ENCODE measurements around the gene UNK. TPM values are rescaled to one million over a fixed set of nuclear protein-coding genes. Genes with fewer than 3 reads are reported as not detected.

UNK gene
- total RNA-seq, 4 donors from 2014 or later: 6.9 to 69.7 (median 45.5) TPM

DNA sequence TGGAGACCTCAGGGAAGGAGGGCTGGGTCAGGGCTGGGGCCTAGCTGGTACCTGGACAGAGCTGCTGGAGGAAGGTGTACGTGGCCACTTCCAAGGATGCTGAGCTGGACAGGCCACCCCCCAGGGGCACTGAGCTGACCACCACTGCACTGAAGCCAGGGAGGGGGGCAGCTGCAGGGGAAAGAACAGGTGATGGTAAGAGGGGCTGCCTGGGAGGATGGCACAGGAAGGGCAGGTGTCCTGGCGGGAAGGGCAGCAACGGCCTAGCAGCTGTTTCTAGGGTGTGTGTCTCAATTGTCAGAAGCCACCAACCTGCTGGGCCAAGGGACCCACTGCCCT lies 21.4 kb upstream of the UNK start:
- Histone ChIP-seq H3K4me1 (peaks cover 8 to 10% of the 10 kb centered on the region in 2 donors), H3K4me3 (no peak overlapping the region), H3K9me3 (no peaks in the 10 kb centered on the region), H3K36me3 (no peaks in the 10 kb centered on the region), H3K27me3 (no peaks in the 10 kb centered on the region), H3K27ac (no peak overlapping the region)
- no peak for DNase-seq
- intact Hi-C loops (cut with DNase I; ENCODE audit: low total_unique reads): no loop called here
- TF ChIP-seq, protein P1, sequence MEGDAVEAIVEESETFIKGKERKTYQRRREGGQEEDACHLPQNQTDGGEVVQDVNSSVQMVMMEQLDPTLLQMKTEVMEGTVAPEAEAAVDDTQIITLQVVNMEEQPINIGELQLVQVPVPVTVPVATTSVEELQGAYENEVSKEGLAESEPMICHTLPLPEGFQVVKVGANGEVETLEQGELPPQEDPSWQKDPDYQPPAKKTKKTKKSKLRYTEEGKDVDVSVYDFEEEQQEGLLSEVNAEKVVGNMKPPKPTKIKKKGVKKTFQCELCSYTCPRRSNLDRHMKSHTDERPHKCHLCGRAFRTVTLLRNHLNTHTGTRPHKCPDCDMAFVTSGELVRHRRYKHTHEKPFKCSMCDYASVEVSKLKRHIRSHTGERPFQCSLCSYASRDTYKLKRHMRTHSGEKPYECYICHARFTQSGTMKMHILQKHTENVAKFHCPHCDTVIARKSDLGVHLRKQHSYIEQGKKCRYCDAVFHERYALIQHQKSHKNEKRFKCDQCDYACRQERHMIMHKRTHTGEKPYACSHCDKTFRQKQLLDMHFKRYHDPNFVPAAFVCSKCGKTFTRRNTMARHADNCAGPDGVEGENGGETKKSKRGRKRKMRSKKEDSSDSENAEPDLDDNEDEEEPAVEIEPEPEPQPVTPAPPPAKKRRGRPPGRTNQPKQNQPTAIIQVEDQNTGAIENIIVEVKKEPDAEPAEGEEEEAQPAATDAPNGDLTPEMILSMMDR (IDR thresholded peaks at IDR 0.05): no peak

DNA sequence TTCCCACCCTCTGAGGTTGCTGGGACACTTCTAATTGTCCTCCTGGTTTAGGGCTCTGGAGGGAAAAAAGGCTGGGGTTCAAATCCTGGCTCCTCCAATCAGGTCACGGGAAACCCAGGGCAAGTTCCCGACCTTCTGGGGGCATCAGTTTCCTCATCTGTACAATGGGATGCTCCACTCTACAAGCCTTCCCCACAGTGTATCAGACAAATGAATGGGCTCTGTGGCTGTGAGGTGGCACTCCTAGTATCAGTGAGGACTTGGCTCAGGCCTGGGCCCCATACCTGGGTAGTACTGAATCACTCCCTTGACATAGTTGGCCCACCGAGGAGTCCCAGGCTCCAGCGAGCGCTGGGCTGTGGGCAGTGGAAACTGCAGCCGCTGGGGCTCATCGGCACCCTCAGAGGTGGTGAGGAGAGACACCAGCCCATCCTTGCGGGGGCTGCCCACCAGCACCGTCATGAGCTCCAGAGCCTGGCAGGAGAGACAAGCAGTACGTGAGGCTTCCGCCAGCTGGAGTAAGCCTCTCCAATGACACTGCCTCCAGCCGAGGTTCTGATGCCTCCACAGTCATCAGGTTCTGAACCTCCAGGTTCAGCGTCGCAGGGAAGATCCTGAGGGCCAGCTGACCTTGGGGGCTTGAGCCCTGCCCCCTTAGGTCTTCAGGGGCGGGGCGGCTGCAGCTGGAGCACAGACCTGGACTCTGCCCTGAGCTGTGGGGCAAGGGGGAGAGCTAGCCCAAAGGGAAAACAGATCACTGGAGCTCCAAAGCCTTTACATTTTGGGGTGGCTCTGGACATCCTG lies 20.8 kb upstream of the UNK start:
- Histone ChIP-seq H3K27me3 (no peaks in the 10 kb centered on the region), H3K36me3 (no peaks in the 10 kb centered on the region), H3K4me1 (peaks cover 8 to 10% of the 10 kb centered on the region in 2 donors), H3K27ac (peak overlapping the region; percentile 74 to 94), H3K9me3 (no peaks in the 10 kb centered on the region), H3K4me3 (peak overlapping the region; percentile 62 to 84)
- intact Hi-C loops (cut with DNase I; ENCODE audit: low total_unique reads): no loop called here
- DNase-seq: no peak
- TF ChIP-seq POLR2A (IDR thresholded peaks at IDR 0.05): no peak
- TF ChIP-seq, protein P1 (IDR thresholded peaks at IDR 0.05): no peak

DNA sequence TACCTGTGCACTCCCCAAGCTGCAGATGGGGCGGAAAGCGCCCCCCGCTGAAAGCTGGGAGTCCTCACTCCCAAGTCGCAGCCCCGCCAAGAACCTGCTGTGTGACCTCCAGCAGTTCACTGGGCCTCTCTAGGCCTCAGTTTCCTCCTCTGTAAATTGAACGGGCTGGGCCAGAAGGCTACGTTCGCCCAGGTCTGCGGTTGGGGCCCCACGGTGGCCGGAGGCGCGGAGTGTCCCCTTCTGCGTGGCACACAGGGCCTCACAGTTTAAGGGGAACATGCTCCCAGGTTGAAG lies 20.2 kb upstream of the UNK start:
- Histone ChIP-seq H3K27me3 (no peaks in the 10 kb centered on the region), H3K9me3 (no peaks in the 10 kb centered on the region), H3K27ac (peak overlapping the region; percentile 74 to 94), H3K36me3 (no peaks in the 10 kb centered on the region), H3K4me3 (peak overlapping the region; percentile 62 to 84), H3K4me1 (peaks cover 8 to 10% of the 10 kb centered on the region in 2 donors)
- TF ChIP-seq, protein P1 (IDR thresholded peaks at IDR 0.05): peak in 1 of 4 experiments; percentile 41
- no peak for TF ChIP-seq POLR2A (IDR thresholded peaks at IDR 0.05)
- intact Hi-C loops (cut with DNase I; ENCODE audit: low total_unique reads): no loop called here
- no peak for DNase-seq

DNA sequence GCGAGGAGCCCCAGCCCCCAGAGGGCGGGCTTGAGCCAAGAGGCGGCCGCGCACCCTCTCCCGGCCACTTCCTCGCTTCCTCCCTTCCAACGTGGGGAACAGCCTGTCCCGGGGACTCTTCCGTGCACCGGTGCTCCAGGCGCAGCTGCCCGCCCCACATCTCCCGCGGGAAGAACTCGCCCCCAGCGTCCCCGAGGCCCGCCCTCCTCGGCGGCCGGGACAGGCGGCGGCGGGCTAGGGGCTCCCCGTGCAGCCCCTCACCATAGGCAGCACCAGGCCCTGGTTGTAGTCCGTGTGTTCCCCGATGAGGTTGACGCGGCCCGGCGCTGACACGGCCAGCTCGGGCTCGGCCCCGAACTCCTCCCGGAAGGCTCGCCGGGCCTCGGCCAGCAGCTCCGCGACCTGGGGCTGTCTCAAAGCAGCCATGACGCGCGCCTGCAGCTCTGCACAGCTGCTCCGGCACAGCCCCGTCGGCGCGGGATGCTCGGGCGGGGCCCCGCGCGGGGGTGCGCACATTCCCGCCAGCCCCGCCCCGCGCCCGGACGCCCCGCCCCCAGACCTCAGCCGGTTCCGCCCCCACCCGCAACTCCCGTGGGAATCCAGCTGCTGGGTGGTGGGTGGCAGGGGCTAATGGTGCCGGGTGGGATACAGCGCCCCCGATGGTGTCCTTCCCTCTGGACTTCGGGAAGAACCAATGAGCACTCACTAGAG lies 19.7 kb upstream of the UNK start, which contains the start of gene GALK1:
Gene GALK1 (minus strand): TSS at position 482 of the 711 bp plus-strand sequence. CDS start 56 bp downstream, at position 426.
- H3K36me3 ChIP-seq: no peaks in the 10 kb centered on the region
- no peaks in the 10 kb centered on the region for H3K27me3 ChIP-seq
- TF ChIP-seq POLR2A (IDR thresholded peaks at IDR 0.05): peak in 1 of 2 donors; percentile 71
- TF ChIP-seq, protein P1 (IDR thresholded peaks at IDR 0.05): peak in 3 of 4 experiments; percentile 43 to 63 (median 47)
- H3K27ac ChIP-seq: peak within 1 kb of the TSS; percentile 74 to 94
- peak within 1 kb of the TSS; percentile 62 to 84 for H3K4me3 ChIP-seq
- no peaks in the 10 kb centered on the region for H3K9me3 ChIP-seq
- peak; percentile 74 to 76 for DNase-seq
- H3K4me1 ChIP-seq: peaks cover 8 to 10% of the 10 kb centered on the region in 2 donors
- intact Hi-C loops (cut with DNase I; ENCODE audit: low total_unique reads): no loop called here

DNA sequence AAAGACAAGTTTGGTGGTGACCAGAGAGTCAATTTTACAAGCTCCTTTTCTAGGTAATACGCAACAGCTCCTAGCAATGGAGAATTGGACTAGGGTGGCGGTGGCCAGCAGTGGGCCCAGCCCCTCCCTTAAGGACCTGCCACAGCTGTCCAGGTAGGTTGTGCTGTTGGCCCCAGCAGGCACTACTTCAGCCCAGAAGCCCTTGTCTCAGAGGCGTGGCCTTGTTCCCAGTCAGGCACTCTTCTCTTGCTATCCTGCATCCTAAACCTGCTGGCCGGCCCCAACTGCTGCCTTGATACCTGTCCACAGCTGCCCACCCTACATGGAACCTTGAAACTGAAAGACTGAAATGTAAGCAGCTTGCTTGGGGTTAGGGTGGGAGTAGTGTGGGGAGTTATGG lies 18.6 kb upstream of the UNK start:
- H3K36me3 ChIP-seq: no peaks in the 10 kb centered on the region
- H3K4me3 ChIP-seq: no peak overlapping the region
- TF ChIP-seq, protein P1 (IDR thresholded peaks at IDR 0.05): no peak
- no peak for TF ChIP-seq POLR2A (IDR thresholded peaks at IDR 0.05)
- peak overlapping the region; percentile 74 to 94 for H3K27ac ChIP-seq
- H3K4me1 ChIP-seq: peaks cover 8 to 10% of the 10 kb centered on the region in 2 donors
- H3K9me3 ChIP-seq: no peaks in the 10 kb centered on the region
- intact Hi-C loops (cut with DNase I; ENCODE audit: low total_unique reads): no loop called here
- H3K27me3 ChIP-seq: no peaks in the 10 kb centered on the region
- no peak for DNase-seq
